ENCODE results near the gene B9D2. TPM values are rescaled to one million over a fixed set of nuclear protein-coding genes. Genes with fewer than 3 reads are reported as not detected.
A peak's percentile ranks its signal among the peaks of the same experiment; 100 is the strongest.

Gene B9D2
- total RNA-seq, 3 donors from 2014 or later, result 7.0 to 11.3 (median 9.1) TPM

DNA sequence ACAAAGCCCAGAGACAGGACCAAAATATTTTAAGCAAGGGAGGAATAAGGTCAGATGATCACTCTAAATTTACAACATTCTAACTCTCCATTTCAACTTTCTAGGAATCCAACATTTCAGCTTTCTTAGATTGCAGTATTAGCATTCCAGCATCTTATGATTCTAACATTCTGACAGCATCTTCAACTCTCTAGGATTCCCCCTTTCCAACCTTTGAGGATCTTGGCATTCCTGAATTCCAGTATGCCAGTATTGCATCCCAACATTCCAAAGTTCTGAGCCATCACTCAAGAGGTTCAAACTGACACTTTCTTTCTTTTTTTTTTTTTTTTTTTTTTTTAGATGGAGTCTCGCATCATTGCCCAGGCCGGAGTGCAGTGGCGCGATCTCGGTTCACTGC is 24.0 kb downstream of the B9D2 start:
- ATAC-seq, result no peak
- TF ChIP-seq, protein P1, sequence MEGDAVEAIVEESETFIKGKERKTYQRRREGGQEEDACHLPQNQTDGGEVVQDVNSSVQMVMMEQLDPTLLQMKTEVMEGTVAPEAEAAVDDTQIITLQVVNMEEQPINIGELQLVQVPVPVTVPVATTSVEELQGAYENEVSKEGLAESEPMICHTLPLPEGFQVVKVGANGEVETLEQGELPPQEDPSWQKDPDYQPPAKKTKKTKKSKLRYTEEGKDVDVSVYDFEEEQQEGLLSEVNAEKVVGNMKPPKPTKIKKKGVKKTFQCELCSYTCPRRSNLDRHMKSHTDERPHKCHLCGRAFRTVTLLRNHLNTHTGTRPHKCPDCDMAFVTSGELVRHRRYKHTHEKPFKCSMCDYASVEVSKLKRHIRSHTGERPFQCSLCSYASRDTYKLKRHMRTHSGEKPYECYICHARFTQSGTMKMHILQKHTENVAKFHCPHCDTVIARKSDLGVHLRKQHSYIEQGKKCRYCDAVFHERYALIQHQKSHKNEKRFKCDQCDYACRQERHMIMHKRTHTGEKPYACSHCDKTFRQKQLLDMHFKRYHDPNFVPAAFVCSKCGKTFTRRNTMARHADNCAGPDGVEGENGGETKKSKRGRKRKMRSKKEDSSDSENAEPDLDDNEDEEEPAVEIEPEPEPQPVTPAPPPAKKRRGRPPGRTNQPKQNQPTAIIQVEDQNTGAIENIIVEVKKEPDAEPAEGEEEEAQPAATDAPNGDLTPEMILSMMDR (IDR thresholded peaks at IDR 0.05), result no peak
- H3K4me3 ChIP-seq, result no peak overlapping the region

DNA sequence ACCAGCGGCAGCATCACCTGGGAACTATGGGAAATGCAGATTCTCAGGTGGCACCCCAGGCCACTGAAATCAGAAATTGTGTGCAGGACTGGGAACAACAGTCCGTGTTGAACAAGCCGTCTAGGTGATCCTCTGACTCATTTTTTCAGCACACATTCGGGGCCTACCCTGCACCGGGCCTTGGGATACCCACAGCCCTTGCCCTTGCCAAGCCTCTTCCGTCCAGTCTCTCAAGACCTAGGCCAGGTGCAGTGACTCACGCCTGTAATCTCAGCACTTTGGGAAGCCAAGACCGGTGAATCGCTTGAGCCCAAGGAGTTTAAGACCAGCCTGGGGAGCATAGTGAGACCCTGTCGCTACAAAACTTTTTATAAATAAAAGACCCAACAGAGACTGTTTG is 28.5 kb downstream of the B9D2 start:
- Histone ChIP-seq H3K4me1 (ENCODE audit: low read depth) (no peaks in the 10 kb centered on the region), H3K9me3 (no peaks in the 10 kb centered on the region), H3K36me3 (ENCODE audit: low read depth) (no peaks in the 10 kb centered on the region), H3K4me3 (no peak overlapping the region)
- intact Hi-C loops (cut with DNase I, micrococcal nuclease), result no loop called here
- ATAC-seq (no peak), DNase-seq (no peak)
- TF ChIP-seq, protein P1 (IDR thresholded peaks at IDR 0.05), result no peak

More for the DNA sequence above, 24.0 kb downstream of the B9D2 start:
- DNase-seq, result no peak
- H3K9me3 ChIP-seq, result no peaks in the 10 kb centered on the region
- no peaks in the 10 kb centered on the region for H3K36me3 ChIP-seq (ENCODE audit: low read depth)
- no peaks in the 10 kb centered on the region for H3K4me1 ChIP-seq (ENCODE audit: low read depth)
- intact Hi-C loops (cut with DNase I, micrococcal nuclease), result no loop called here

DNA sequence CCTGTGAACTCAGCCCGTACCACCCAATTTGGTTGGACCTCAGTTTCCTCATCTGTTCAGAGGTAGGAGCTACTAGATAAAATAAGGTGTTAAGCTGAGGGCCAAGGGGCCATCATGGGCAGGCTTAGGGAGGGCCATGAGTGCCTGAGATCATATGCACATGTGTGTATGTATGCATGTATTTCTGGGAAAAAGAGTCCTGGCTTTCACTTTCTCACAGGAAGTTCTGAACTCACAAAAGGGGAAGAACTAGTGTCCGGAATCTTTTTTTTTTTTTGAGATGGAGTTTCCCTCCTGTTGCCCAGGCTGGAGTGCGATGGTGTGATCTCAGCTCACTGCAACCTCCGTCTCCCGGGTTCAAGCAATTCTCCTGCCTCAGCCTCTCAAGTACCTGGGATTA is 29.2 kb downstream of the B9D2 start:
- Histone ChIP-seq H3K4me3 (no peak overlapping the region), H3K4me1 (ENCODE audit: low read depth) (no peaks in the 10 kb centered on the region), H3K36me3 (ENCODE audit: low read depth) (no peaks in the 10 kb centered on the region), H3K9me3 (no peaks in the 10 kb centered on the region)
- intact Hi-C loops (cut with DNase I, micrococcal nuclease), result no loop called here
- TF ChIP-seq, protein P1 (IDR thresholded peaks at IDR 0.05), result no peak
- ATAC-seq (peak; percentile 44), DNase-seq (no peak)

DNA sequence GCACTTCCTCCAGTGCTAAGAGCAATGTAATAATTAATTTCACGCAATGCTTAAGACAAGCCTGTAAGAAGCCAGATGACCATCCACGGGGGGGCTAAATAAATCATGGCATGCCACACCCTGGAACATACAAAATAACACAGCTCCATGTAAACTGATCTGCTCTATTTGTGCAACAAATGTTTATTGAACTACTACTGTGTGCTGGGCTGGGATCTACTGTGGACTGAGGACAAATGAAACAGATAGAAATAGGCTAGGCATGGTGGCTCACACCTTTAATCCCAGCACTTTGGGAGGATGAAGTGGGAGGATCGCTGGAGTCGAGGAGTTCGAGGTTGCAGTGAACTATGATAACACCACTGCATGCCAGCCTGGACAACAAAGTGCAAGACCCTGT is 31.5 kb downstream of the B9D2 start:
- TF ChIP-seq, protein P1 (IDR thresholded peaks at IDR 0.05), result no peak
- no peak for DNase-seq
- intact Hi-C loops (cut with DNase I, micrococcal nuclease), result no loop called here
- H3K4me1 ChIP-seq (ENCODE audit: low read depth), result peaks cover 11% of the 10 kb centered on the region
- ATAC-seq, result no peak
- no peaks in the 10 kb centered on the region for H3K9me3 ChIP-seq
- no peak overlapping the region for H3K4me3 ChIP-seq
- H3K36me3 ChIP-seq (ENCODE audit: low read depth), result no peaks in the 10 kb centered on the region

DNA sequence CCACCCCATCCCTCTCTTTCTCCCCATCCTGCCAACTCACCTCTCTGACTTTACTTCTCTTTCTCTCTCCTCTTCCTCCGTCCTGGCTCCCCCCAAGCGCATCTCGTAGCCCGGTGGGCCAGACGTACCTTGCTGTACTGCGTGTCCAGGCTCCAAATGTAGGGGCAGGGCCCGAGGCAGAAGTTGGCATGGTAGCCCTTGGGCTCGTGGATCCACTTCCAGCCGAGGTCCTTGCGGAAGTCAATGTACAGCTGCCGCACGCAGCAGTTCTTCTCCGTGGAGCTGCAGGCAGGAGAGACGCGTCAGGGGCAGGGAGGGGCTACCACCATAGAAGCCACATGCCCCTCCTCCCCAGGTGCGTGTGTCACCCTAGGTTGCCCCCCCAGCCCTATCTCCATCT is 31.9 kb downstream of the B9D2 start:
- Histone ChIP-seq H3K4me3 (no peak overlapping the region), H3K9me3 (no peaks in the 10 kb centered on the region), H3K4me1 (ENCODE audit: low read depth) (peaks cover 13% of the 10 kb centered on the region), H3K36me3 (ENCODE audit: low read depth) (no peaks in the 10 kb centered on the region)
- DNase-seq (no peak), ATAC-seq (no peak)
- intact Hi-C loops (cut with DNase I, micrococcal nuclease), result no loop called here
- TF ChIP-seq, protein P1 (IDR thresholded peaks at IDR 0.05), result no peak
